A673 (cell line): ENCODE results near the gene XYLT2.

ENCODE experiments used
- CTCF ChIP-seq: fragments of 300-800, 200-600 bp; sonication (generic); conservative IDR thresholded peaks from 2 replicates; pipeline ENCODE4 v1.5.1; 2017; ENCODE audit warnings: low read depth, mild to moderate bottlenecking, antibody characterized with exemption, low read length, moderate library complexity, mixed read lengths
- EZH2 ChIP-seq: fragments of 200-600 bp; sonication (generic); IDR thresholded peaks from 2 replicates; pipeline ENCODE4 v1.6.1; 2017; ENCODE audit warnings: borderline replicate concordance, low read depth, mild to moderate bottlenecking, mixed read lengths, antibody characterized with exemption, low read length; ENCODE audit not compliant: poor library complexity, severe bottlenecking

GRCh38 chr17:50310455-50311111 is 35.3 kb upstream of the XYLT2 start:
- TF ChIP-seq CTCF (no peak), EZH2 (no peak)
